IPS-18c (cell line): ENCODE data around the gene PRC1.

Experiments
- H3K4me3 ChIP-seq: 2 replicates; pipeline ENCODE4 v1.7.0; 2013; ENCODE audit warnings: low read depth, mild to moderate bottlenecking, low read length, moderate library complexity; ENCODE audit not compliant: insufficient read depth
- H3K9me3 ChIP-seq: one replicate; pipeline ENCODE4 v1.6.1; 2013; ENCODE audit warnings: mild to moderate bottlenecking, low read length, moderate library complexity; ENCODE audit not compliant: control insufficient read depth, insufficient read depth

Gene PRC1

DNA sequence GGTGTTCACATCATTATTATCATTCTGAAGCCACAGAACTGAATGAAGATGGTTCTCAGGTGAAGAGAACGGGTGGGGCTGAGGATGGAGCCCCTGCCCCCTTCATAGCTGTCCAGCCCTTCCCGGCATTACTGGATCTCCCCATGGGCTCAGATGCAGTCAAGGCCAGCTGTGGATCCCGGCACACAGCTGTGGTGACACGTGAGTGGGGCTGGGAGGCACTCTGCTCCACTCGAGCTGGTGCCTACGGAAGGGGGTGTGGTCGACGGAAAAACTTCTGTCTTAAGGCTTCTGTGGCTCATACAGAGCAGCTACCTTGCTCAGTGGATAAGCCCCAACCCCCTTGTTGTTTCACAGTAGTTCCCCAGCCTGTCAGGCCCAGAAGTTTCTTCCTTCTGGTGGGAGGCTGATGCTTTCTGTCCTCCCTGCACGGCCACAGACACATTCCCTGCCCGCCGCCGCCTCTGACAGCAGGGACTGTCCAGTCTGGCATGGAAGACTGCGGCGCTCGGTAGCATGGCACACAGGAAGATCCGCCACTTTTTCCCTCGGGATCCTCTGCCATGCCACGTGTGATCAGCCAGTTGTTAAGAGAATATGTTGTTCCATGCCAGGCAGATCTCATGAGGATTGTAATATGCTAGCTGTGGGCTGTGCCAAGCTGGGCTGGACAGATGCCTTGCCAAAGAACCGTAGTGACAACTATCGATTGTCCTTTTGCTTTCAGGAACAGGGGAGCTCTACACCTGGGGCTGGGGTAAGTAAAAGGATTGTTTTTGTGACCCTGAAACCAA, 33.8 kb downstream of the PRC1 start:
- Histone ChIP-seq H3K9me3 (no peaks in the 10 kb centered on the region), H3K4me3 (no peak overlapping the region)

DNA sequence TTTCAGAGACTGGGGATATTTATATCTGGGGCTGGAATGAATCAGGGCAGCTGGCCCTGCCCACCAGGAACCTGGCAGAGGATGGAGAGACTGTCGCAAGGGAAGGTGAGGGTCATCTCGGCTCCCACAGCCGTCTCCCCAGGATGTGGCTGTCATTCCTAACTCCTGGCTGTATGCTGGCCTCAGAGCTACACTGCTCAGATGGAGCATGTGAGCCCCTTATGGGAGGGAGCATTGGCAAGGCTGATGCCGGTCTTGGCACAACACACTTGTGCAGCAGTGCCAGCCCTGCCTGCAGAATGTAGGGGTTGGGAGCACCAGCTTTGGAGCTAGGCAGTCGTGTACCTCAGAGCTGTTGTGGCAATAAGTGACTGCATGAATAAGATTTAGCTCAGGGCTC, 34.4 kb downstream of the PRC1 start:
- H3K9me3 ChIP-seq: no peaks in the 10 kb centered on the region
- no peak overlapping the region for H3K4me3 ChIP-seq

DNA sequence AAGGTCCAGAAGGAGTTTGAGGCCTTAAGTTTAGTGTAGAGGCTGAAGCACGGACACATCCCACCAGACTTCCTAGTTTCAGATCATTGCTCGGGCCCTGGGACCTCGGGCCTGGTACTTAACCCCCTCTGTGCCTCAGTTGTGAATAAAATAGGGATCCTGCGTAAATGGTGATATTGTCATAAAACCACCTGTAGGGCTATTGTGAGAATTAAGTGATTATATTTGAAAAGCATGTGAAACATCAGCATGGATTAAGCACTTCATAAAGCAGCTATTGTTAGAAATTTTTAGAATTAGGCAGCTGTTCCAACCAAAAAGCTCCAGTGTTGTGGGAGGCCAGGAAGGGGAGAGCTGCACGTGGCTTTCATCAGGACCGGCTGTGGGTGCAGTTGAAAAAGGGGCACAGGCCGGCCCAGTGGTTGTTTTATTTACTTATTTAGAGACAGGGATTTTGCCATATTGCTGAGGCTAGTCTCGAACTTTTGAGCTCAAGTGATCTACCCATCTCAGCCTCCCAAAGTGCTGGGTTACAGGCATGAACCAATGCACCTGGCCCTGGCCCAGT, 35.2 kb downstream of the PRC1 start:
- no peak overlapping the region for H3K4me3 ChIP-seq
- no peaks in the 10 kb centered on the region for H3K9me3 ChIP-seq

DNA sequence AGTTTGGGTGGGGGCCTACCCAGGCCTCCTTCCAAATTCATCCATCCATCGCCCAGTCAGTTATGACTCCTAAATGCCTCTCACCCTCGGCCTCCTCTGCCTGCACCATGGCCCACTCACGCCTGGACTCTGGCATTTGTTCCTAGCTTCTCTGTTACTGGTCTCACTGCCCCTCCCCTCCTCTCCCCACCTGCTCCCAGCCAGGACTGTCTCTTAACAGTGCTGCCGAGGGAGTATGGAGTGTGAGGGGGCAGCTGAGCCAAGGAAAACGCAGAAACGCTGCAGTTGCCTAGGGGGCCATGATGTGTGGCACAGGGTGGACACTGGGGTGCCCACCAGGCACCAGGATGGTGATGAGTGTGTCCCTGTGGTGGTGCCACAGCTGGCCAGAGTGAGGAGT, 36.5 kb downstream of the PRC1 start:
- Histone ChIP-seq H3K4me3 (peak overlapping the region; percentile 75; the same call in 1 of the 2 replicates), H3K9me3 (no peaks in the 10 kb centered on the region)

DNA sequence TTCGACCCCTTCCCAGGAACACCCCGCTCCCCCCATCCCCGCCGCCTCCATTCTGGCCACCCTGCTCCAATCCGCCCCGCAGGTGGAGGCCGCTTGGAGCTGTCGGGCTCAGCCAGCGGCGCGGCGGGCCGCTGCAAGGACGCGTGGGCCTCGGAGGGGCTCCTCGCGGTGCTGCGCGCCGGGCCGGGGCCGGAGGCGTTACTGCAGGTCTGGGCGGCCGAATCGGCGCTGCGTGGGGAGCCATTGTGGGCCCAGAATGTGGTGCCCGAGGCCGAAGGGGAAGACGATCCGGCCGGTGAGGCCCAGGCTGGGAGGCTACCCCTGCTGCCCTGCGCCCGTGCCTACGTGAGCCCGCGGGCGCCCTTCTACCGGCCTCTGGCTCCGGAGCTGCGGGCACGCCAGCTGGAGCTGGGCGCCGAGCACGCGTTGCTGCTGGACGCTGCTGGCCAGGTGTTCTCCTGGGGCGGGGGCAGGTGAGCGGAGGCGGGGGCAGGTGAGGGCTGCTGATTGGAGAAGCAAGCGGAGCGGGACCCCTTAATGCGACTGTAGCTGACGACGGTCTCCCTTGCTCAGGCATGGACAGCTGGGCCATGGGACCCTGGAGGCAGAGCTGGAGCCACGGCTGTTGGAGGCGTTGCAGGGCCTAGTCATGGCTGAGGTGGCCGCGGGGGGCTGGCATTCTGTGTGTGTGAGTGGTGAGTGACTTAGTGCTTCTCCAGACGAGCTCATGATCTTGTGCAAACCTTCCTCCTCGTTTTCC, 37.1 kb downstream of the PRC1 start:
- Histone ChIP-seq H3K4me3 (peak overlapping the region; percentile 75), H3K9me3 (no peaks in the 10 kb centered on the region)

DNA sequence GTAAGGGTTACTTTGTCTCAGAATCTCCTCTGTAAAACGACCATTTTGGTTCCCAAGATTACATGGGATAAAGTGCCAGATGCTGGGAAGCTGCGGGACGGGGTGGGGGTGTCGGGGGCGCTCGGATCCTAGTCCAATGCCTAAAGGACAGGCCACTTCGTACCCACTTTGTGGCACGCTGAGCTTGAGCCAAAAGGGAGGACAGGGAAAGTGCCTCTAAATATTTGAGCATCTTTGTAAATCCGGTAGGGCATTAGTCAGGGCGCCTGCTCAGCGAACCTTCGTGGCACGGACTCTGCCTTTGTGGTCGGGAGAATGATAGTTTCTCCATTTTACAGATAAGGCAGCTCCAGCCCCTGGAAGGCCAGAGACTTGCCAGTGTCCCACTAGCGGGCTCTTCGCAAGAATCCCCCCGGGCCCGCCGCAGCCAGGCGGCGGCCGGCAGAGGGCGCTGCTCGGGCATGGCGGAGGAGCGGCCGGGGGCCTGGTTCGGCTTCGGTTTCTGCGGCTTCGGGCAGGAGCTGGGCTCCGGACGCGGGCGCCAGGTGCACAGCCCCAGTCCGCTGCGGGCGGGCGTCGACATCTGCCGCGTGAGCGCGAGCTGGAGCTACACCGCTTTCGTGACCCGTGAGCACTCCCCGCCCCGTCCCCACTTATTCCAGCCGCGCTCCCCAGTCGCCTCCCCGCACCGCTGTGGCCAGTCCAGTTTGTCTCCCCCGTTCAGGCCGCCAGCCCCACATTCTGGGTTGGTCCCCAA, 37.9 kb downstream of the PRC1 start:
- Histone ChIP-seq H3K4me3 (peak overlapping the region; percentile 75), H3K9me3 (no peaks in the 10 kb centered on the region)

DNA sequence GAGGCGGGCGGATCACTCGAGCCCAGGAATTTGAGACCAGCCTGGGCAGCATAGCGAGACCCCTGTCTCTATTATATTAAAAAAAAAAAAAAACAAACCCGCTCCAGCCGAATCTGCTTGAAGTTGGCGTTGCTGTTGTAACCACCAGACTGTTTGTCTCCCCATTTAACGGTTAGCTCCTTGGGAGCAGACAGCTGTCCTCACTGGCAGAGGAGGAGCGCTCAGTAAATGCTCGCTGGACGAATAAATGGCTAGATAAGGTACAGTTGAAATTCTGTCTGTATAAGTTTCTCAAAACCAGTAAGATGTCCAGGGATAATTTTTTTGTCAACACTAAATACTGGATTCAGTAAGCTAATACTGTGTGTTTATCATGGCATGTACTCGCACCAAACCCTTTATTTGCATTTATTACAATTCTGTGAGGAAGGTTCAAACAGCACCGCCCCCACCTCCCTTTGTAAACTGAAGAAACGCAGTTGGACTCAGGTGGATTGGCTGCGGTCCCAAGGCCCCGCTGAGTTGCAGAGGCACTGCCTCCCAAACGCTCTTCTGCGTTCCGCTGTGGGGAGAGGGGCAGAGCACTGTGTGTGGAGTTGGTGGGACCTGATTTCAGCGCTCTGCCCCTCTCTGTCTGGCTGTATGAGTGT, 38.6 kb downstream of the PRC1 start:
- H3K9me3 ChIP-seq: no peaks in the 10 kb centered on the region
- peak overlapping the region; percentile 84 for H3K4me3 ChIP-seq

DNA sequence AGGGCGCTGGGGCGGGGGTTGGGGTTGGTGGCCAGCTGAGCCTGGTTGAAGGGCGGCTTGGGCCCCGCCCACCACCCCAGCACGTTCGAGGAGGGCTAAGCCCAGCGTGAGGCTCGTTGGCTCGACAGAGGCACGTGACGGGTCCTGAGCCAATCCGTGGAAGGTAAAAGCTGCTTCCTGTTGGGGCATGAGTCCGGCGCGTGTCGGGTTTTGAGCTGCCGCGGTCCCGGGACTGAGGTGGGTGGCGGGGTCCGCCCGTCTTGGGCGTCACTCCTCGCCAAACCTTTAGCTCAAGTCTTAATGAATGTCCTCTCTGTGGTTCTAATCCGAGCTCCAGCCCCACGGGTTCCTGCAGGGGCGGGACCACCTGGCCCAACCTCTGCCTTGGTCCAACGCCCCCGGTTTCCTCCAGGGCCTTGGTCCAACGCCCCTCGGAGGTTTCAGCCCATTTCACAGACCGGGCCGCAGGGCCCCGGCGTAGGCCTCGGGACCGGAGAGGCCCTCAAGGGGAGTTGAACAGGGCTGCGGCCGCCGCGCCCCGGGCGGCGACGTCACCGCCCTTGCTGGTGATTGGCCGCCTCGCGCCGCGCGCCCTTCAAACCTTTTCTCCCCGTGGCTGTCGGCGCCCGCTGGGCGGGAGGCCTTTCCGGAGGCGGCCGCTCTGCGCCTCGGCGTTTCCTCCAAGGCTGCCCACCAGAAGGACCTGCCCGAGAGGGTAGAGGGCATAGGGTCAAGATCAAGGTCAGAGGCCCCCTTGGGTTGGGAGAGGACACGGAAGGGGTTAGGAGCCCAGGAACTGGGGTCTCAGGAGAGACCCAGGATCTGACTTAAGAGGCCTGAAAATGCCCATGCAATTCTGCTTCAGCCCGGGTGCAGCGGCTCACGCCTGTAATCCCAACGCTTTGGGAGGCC, 39.4 kb downstream of the PRC1 start, which contains the start of gene RCCD1:
RCCD1 (plus strand) TSS at position 173 of the 912 bp plus-strand sequence. CDS start 1,851 bp downstream, outside the sequence.
- peak within 1 kb of the TSS; percentile 84 for H3K4me3 ChIP-seq
- H3K9me3 ChIP-seq: no peaks in the 10 kb centered on the region

DNA sequence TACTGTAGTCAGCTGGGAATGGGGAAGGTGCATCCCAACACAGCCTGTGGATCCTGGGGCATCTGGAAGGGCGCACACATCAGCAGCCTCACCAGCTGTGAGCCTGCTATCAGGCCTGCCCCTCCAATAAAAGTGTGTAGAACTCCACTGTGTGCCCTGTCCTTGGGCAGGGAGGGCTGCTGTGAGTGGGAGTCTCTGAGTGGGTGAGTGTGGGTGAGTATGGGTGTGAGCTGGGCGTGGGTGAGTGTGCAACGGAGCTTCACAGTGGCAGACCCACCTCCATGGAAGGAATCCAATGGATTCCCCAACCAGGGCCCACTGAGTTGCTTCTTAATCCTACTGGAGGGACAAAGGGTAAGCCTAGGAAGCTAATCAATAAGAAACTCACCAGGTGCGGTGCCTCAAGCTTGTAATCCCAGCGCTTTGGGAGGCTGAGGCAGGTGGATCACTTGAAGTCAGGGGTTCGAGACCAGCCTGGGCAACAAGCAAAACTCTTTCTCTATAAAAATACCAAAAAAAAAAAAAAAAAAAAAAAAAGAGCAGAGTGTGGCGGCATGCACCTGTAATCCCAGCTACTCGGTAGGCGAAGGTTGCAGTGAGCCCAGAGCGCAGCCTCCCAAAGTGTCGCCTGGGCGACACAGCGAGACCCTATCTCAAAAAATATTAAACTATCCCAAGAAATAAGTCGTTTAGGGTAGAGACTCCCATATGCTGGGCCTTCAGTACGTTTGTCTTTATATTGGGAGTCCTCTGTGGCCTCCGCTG, 40.2 kb downstream of the PRC1 start:
- no peaks in the 10 kb centered on the region for H3K9me3 ChIP-seq
- no peak overlapping the region for H3K4me3 ChIP-seq

DNA sequence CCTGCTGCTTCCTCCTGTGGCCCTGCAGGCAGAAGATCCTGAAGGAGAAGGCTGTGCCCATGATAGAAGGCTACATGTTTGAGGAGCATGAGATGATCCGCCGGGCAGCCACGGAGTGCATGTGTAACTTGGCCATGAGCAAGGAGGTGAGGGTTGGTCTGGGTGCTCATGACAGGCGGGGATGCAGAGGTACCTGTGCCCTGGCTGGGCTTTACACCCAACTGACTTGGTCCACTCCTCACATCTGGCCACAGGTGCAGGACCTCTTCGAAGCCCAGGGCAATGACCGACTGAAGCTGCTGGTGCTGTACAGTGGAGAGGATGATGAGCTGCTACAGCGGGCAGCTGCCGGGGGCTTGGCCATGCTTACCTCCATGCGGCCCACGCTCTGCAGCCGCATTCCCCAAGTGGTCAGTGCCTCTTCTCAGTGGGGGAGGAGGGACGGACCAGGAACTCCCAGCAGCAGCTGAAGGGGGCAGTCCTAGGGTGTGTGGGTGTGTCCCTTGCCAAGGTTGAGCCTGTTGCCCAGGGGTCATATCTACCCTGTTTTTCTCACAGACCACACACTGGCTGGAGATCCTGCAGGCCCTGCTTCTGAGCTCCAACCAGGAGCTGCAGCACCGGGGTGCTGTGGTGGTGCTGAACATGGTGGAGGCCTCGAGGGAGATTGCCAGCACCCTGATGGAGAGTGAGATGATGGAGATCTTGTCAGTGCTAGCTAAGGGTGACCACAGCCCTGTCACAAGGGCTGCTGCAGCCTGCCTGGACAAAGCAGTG, 41.2 kb downstream of the PRC1 start:
- Histone ChIP-seq H3K9me3 (no peaks in the 10 kb centered on the region), H3K4me3 (no peak overlapping the region)

DNA sequence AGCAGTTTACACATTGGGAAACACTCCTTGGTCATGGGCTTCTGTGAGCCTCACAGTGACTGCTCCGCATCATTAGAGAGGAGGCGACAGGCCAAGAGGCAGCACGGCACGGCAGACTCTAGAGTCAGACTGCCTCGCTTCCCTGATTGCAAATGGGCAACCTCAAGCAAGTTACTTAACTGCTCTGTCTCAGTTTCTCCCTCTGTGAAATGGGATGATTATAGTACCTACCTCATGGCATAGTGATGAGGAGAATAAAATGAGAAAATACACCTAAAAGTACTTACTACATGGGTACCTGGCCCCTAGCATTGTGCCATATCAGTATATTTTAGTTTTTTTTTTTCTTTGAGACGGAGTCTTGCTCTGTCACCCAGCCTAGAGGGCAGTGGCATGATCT, 43.7 kb downstream of the PRC1 start:
- no peak overlapping the region for H3K4me3 ChIP-seq
- H3K9me3 ChIP-seq: no peaks in the 10 kb centered on the region

DNA sequence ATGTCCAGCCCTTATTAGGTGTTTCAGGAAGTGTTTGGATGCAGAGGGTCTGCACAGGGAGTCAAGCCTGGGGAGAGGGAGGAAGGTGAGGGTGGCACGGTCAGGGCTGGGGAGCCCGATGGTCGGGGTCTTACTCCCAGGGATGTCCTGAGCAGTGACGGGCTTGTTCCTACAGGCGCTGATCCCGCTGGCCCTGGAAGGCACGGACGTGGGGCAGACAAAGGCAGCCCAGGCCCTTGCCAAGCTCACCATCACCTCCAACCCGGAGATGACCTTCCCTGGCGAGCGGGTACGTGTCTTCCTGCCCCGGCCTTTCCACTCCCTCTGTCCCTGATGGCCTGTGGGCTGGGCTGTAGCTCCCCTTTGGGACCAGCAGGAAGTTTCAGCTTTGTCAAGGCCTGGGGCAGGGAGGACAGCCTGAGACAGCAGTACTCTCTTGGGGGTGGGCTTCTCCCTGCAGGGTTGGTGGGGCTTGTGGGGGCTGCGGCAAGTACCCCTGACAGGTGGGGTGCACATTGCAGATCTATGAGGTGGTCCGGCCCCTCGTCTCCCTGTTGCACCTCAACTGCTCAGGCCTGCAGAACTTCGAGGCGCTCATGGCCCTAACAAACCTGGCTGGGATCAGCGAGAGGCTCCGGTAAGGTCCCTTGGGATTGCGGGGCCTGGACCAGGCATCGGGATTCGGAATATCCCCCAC, 44.2 kb downstream of the PRC1 start:
- Histone ChIP-seq H3K4me3 (no peak overlapping the region), H3K9me3 (no peaks in the 10 kb centered on the region)

DNA sequence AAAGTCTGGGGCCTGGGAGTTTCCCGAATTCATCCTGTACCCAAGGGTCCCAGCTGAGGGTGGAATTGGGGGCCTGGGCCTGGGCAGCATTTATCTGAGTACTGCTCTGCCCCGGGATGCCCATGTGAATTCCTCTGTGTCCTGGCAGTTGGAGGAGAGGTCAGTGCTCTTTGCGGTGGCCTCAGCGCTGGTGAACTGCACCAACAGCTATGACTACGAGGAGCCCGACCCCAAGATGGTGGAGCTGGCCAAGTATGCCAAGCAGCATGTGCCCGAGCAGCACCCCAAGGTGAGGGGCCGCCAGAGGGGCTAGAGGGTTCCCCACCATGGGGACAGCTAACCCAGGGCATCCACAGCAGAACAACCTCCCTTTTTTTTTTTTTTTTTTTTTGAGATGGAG, 45.8 kb downstream of the PRC1 start:
- no peak overlapping the region for H3K4me3 ChIP-seq
- no peaks in the 10 kb centered on the region for H3K9me3 ChIP-seq

DNA sequence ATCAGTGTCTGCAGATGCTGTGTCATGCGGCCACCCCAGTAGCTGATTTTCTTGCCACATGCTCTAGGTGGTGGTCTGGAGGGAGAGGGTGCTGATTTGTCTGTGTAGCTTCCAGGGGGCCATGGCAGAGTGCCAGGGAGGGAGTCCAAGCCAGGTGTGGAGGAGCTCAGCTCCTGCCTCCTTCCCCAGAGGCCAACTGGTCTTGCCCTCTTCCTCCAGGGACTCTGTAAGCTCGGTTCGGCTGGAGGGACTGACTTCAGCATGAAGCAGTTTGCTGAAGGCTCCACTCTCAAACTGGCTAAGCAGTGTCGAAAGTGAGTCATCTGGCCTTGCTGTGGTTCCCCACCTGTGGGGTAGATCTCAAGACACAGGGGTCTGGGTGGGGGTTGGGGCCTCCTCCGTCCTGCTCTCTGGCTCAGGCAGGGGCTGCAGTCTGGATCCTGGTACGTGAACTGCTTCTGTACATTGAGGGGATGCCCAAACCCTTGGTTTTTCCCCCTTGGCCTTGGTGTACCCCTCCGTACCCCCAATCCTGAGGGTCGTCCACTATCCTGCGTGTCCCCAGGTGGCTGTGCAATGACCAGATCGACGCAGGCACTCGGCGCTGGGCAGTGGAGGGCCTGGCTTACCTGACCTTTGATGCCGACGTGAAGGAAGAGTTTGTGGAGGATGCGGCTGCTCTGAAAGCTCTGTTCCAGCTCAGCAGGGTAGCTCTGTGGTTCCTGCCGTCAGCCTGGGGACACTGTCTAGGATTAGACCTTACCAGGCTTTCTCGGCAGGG, 46.6 kb downstream of the PRC1 start:
- no peak overlapping the region for H3K4me3 ChIP-seq
- no peaks in the 10 kb centered on the region for H3K9me3 ChIP-seq
